DMS153 (cell line): ENCODE results near the gene POLE.

Experiments used
- DNase-seq: peaks from one replicate; lab custom pipeline; 2025; lab: John Stamatoyannopoulos, UW

POLE gene

DNA sequence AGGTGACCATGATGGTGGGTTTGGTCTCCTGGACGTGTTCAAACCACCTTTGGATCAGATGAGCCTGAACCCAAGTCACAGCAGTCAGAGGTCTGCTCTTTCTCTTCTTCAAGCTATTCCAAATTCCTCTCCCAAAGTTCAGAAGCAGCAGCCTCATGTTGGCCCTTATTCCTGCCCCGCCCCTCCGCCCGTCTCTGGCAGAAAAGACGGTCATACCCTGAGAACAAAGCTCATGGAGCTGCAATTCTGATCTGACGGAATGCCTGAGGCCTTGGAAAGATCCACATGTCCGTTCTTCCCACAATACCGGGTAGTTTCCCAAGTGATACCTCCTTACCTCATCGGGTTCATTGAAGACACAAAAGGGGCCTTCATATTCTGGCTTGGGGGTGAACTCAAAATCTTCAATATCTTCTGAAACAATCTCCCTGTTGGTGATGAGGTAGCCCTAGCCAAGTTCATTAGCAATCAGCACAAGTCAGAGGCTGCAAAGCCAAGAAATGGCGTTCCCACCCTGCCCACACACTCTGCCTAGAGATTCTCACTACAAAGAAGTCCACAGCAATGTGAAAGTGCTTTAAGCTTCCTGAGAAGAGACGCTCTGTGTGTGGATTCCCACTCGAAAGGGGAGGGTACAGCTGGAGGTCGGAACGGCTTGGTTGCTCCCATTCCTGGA, 11.2 kb downstream of the POLE start:
- no peak for DNase-seq

DNA sequence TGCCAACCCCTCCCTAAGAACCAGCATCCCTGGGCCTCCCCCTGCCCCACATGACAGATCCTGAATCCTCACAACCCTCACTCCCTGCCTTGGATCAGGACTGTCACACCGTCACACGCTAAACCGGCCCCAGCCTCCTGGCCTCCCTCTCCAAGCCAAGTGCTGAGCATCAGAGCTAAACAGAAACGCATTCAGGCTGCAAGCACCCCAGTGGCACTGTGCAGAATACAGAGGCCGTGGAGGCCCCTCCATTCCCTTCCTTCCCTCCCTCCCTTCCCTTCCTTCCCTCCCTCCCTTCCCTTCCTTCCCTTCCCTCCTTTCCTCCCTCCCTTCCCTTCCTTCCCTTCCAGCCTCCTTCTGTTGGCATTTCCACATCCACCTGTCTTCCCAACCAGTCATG, 12.6 kb downstream of the POLE start:
- no peak for DNase-seq

DNA sequence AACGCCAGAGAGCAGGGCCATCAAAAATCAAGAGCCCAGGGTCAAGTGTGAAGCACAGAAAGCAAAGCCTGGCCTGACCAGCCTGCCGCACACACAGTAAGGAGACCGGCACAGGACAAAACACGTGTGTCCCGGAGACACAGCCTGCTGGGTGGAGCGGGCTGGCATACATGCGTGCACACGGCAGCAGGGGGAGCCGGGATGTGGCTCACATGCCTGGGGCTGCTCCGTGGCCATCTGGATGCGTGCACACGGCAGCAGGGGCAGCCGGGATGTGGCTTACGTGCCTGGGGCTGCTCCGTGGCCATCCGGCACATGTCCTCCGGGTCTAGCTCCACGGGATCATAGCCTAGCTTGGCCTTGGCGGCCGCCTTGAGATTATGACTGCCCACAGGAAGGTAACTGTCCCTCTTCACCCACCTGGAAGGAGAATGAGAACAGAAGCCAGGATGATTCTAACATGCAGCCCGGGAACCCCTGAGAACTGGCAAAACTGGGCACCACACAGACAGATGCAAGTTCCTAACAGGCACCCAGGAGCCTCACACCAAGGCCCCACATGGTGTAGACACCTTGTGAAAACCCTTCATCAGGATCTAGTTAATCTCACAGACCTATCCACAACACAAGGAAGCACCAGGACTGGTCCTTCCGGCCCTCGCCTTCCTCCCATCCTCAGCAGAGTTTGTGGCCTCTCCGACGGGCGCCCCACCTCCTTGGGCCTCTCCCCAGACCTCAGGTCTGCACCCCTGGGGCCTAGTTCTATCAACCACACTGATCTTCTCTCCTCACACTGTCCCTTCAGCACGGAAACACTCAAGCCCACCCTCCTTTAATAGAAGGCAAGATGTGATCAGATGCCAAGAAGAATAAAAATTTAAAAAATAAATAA, 13.6 kb downstream of the POLE start:
- DNase-seq = no peak

DNA sequence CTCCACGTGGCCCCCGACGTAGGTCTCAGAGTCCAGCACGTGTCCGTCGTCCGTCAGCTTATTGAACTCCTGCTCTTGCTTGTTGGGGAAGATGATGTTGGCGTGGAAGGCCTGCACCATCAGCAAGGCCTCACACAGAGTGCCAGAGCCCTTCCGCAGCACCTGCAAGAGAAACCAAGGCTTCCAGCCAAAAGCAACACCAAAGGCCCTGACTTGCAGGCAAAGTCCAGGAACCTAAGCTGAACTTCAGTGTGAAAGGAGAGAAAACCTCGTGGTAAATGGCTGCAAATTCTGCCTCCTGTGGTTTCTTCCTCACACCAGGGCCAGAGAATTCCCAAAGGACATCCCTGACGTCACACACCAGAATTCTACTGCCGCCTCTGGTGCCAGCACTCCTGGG, 14.5 kb downstream of the POLE start:
- no peak for DNase-seq

DNA sequence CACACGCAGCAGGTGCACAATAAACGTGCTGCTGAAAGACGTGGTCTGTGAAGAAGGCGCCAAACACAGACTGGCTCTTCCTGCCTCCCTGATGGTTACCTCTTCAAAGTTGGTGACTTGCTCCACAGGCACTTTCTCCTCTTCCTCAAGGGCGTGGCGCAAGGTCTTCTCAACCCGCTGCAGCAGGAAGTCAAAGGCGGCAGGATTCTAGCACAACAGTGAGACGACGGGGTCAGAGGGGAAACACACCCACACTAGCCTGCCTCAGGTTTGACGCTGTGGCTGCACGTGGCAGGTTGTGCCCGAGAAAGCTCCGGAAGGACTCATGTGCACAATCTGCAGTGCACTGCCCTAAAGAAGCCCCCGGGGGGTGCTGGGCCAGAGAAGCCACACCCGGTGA, 15.0 kb downstream of the POLE start:
- no peak for DNase-seq

DNA sequence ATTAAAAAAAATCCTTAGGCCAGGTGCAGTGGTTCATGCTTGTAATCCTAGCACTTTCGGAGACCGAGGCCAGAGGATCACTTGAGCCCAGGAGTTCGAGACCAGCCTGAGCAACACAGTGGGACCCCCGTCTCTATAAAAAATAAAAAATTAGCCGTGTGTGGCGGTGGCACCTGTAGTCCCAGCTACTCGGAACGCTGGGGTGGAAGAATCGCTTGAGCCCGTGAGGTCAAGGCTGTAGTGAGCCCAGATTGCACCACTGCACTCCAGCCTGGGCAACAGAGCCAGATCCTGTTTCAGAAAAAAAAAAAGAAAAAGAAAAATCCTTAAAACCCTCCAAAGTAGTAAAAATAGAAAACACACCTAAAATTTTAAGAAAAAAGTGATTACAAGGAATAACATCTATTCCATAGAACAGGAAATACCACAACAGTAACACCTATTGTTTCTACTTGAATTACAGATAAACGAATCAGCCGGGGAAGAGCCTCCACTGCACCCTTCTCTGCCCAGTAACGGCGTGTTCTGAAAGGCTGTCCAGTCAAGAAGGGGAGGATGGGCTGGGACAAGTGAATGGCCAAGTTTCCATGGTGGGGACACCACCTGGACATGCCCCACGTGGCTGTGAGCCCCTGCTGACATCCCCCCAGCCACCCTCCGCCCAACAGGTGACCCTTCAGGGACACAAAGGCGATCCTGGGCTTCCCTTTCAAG, 17.8 kb downstream of the POLE start:
- no peak for DNase-seq

DNA sequence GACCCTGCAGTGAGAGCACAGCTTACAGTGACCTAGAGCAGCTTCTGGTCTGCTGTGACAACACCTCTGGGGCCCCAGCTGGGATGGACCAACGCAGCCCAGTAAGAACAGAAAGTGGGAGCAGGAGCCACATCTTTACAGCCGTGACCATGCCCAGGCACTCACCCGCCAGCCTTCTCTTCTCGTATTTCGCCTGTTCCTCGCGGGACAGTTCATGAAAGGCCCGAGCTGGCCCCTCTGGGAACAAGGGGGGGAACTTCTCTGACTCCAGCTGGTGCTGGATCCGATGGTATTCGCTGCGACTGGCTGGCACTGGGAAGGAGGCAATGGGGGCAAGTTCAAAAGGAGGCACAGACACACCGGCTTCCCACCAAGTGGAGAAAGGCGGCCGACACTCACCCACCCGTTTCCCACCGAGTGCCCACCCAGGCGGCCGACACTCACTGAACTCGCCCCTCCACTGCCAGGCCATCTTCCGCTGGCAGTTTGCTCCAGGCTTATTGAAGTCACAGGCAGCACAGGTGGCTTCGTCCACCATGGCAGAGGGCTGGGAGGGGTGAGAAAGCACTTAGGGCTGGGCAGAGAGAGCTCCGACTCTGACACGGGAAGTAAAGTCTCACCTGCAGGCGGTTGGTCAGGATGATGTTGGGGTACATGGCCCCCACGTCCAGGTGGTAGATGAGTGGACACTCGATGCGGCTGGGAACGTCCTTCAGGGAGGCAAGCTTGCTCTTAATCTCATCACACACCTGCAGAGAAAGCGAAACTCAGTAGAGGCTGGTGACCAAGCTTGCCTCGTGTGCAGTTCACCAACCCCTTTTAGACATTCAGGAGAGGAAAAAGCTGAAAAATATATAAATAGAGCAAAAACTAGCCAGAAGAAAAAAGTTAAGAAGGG, 18.7 kb downstream of the POLE start:
- no peak for DNase-seq

DNA sequence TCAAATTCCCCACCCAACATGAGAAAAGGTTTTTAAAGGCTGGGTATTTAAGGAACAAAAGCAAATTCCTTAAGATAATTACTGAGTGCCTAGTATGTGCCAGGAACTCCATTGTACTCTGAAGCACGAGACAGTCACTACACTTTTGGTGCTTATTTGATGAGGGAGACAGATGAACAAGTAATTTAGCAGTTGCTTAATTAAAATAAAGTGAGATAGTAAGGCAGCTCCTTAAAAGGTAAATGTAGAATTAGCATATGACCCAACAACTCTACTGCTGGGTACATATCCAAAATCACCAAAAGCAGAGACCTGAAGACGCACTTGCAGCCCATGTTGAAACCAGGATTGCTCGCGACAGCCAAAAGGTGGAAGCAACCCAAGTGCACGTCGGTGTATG, 21.3 kb downstream of the POLE start:
- no peak for DNase-seq

DNA sequence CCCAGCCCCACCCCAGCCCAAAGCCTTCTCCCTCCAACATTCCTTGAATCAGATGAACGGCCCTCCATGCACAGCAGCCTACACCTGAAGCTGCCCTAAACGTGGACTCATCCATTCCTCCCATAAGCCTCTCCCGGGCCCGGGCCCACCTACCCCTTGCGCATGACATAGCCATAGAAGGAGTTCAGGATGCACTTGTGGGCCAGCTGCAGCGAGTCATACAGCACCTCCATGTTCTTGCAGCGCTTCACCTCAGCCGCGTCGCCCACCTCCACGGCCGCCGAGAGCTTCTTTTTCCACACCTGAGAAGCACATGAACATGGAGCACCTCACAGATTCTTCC, 22.0 kb downstream of the POLE start:
- no peak for DNase-seq

DNA sequence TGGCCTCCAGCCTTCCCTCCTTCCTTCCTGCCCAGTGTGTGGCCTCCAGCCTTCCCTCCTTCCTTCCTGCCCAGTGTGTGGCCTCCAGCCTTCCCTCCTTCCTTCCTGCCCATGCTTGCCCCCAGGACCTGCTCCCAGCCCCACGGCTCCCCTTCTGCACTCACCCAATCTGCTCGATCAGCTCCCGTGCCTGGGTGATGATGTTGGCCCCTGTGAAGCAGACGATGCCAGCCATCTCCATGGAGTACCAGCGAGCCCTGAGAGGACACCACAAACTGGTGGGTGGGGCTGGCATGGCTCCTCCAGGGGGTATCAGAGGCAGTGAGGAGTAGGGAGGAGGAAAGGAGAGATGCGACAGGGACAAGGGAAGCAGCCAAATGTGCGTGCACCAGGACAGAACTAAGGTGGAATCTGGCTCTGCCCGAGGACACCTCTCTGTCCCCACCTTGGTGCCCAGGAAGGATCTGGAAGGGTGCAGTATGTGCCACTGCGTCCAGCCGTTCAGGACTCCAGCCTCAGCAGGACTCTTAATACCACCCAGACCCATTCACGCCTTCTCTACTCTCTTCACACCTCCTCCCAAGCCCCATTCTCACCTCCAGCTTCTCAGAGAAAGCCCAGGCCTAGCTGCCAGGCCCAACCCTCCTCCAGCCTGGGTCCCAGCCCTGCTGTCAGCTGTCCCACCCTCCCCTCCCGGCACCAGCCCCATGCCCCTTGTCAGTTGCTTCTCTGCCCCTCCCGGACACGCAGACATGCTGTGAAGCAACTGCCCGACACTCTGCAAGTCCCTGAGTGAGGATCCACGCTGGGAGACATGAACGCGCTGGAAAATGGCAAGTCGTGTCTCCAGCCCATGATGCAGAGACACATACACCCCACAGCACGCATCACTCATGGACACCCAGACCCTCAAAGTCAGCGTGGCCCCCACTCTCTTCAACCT, 22.7 kb downstream of the POLE start:
- no peak for DNase-seq

DNA sequence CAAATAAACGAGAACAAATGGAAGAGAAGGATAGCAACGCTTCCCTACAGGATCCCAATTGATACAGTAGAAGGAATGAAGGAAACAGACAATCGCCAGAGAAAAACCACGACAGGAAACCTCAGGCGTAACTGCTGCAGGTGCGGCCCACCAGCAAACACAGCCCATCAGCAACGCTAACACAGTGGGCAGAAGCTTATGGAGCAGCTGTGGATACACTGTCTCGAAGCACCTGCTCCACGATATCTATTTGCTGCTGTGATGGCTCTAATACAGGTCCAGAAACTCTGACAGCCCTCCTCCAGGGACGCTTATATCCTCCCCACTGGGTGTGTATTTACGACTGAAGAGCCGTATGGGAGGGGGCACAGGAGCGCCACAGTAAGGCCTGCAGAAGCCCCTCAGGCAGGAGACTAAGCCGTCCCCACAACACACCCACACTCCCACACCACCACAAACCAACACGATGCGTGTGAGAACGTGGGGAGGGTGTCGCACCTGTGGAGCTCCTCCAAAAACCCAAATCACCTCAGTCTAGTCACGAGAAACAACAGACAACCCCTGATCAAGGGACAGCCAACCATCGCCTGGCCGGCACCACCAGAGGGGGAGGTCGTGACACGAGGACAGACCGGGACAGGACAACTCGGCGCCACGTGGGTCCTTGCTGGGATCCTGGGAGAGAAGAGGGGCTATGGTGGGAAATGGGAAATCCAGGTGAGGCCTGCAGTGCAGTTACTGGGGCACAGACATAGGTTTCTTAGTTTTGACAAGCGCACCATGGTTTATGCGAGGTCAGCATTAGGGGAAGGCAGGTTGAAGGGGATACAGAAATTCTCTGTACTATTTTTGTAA, 24.0 kb downstream of the POLE start:
- no peak for DNase-seq

DNA sequence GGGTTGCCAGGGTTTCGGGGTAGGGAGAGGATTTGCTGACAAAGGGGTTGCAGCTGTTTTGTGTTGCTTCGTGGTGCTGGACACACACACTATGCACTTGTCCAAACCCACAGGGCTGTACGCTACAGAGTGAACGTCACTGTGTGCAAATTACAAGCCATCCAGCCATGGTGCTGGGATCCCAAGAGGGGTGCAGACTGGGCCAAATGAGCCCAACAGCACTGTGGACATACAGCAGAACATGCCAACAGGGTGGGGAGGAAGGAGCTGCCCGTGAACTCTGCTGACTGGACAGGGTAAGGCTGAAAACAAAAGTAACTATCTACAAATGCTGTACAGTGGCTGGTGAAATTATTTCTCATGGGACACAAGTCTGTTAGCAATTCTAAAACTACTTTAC, 25.2 kb downstream of the POLE start:
- no peak for DNase-seq

DNA sequence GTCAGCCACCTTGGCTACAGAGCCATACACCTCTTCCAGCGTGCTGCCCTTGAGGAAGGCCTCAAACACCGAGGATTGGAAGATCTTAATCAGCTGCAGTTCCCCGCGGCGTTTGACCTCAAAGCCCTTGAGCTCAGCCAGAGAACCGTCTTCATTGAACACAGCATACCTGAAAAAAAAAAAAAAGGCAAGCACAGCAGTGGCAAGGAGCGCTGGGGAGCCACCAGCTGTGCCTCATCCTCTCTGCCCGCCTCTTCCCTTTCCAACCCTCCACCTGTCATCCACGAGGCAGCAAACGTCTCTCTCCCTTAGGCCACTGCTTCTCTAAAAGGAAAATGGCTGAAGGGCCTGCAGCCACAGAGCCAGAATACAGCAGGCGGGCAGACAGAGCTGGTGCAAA, 26.1 kb downstream of the POLE start:
- DNase-seq = no peak

DNA sequence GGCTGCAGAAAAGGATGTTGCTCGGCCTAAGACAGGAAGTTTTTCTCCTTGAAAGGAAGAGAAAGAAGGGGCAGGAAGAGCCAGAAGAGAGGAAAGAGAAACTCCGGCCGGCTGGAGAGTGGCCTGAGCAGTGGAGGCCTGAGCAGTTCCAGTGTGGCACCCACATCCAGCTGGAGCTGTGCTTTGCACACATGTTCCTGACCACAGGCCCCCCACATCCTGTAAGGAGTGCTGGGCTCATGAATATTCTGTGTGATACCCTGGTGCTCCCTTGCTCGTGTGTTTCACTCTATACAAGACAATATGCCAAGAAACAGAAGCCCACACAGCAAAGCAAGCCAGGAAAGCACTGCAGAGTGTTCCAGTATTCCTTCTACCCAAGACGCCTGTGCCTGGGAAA, 27.1 kb downstream of the POLE start:
- DNase-seq = no peak

DNA sequence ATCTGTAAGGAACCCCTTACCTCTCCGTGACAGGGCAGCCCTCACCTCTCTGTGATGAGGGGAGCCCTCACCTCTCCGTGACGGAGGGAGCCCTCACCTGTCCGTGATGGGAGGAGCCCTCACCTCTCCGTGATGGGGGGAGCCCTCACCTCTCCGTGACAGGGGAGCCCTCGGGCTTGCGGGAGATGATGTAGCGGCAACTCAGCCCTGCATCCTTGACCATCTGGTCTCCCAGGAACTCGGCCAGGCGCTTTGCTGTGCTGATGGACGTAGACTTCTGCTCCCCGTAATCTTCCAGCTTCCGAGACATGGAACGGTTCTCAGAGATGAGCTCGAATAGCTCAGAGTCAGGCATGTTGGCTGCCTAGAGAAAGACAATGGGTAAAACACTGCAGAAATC, 28.0 kb downstream of the POLE start:
- no peak for DNase-seq

DNA sequence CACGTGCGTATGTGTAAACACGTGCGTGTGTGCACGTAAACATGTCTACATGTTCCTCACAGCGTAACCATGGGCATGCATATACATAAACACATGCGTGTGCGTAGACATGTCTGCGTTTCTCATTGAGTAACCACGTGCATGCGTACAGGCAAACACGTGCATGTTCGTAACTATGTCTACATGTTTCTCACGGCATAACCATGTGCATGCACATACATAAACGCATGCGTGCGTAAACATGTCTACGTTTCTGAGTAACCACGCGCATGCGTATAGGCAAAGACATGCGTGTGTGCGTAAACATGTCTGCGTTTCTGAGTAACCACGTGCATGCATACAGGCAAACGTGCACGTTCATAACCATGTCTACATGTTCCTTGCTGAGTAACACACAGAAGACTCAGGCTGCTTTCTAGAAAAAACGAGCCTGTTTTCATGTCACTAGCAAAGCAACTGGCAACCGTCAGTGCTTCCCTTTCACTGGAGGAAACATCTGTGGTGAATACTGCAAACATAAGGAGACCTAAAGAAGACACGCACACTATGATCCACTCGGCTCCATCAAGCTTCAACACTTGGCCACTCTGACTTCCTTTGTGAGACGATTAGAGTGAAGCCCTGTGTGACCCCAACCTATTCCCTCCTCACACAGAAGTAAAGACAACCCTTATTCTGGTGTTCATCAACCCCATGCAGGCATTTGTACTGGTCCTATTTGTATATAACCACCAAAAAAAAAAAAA, 28.8 kb downstream of the POLE start:
- DNase-seq = no peak

DNA sequence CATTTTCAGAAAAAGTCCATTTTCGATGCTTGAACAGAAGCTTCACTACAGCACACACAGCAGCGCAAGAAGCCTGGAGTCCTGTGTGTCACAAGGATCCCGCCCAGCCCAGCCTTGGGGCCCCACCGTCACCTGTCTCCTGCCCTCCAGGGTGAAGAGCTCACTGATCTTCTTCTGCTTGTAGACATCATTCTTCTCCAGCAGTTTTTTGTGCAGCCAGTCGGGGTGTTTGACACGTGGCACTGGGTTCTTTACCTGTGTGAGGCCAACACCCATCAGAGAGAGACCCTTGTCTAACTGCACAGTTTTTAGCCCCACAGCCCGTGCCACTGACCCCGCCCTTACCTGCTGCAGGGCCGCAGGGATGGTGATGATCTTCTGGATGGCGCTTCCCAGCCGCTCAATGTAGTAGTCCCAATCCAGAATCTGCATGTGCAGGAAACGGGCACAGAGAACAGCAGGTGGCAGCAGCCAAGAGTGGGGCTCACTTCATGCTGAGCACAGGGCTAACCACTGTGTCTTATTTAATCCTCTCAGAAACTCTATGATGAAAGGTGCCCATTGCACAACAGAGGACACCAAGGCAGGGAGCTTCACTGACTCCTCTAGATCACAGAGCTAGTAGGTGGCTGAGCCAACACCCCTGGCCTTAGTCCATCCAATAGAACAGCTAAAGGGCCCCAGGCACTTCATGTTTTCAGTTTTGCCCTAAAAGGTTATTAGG, 30.0 kb downstream of the POLE start:
- no peak for DNase-seq

DNA sequence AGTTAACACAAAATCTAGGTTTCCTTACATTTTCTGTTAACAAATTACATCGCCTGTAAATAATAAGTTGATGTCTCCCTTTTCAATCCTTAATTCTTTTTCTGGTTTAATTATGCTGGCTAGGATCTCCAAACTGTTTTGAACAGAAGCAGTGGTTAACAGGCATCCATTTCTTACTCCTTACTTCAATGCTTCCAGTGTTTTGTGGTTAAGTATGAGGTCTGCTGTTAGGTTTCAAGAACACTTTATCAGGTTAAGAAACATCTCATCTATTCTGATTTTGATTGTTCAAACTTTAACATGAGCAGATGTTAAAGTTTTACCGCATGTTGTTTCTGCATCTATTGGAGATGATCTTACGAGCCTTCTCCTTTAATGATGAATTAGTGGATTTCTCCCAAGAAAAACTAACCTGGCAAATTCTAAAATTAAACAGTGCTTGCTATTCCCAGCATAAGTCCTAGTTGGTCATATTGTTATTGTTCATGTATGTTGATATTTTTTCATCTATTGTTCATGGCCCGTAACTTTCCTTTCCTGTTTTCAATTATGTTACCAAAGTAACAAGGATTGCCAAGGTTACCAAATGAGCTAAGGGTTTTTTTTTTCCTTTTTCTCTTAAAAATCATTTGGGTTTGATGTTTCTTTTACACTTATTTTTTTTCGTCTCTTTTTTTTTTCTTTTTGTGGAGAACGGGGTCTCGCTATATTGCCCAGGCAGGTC, 33.4 kb downstream of the POLE start:
- no peak for DNase-seq
